Activated CD8-positive, alpha-beta memory T cell treated with anti-CD3 and anti-CD28 coated beads, Interleukin-2, amount 50 U/mL, for 4 hours (primary cell): Measurements from ENCODE around the gene LYZL1.
"Not testable (repeated sequence)": the region's sequence is repeated elsewhere in the genome, so short reads cannot be mapped to it uniquely, and the experiment has no call there.

Experiments
- DNase-seq: peaks from one replicate; pipeline ENCODE4 v3.0.0-alpha.2; 2020

Gene LYZL1

GRCh38 chr10:29343607-29344038, 54.8 kb downstream of the LYZL1 start:
- no peak for DNase-seq

DNA sequence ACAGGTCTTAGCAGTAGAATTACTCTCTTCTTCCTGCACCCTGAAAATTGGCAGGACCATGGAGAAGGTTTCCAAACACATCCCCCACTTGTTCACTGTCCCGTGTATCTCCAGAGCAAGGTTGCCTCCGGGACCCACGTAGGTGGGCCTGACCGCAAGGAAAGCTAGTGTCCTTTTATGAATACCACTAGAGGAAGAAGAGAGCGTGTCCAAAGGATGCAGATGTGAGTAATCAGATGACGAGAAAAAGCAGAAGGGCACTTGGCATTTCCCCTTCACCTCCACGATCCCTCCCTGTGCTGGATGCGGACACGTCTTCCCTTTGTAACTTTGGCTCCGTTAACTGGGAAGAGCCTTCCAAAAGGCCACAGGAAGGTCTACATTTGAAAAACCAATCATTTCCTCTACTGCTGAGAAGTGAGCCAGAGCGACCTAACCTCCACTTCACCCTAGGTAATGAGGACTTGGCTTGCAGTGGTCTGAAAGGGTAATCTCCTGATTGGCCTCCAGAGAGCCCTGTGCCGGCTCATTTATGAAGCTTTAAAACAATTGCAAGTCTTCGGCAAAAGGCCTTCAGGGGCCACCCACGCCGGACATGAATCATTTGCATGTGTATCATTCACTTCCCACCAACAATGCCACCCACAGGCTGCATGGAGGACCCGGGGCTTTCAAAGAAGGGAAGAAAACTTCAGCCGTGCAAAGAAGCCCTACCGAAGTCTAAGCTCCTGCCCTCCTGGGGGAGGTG, 55.4 kb downstream of the LYZL1 start:
- no peak for DNase-seq

- DNase-seq = no peak
Measured at GRCh38 chr10:29345144-29345909, 56.5 kb downstream of the LYZL1 start.

DNA sequence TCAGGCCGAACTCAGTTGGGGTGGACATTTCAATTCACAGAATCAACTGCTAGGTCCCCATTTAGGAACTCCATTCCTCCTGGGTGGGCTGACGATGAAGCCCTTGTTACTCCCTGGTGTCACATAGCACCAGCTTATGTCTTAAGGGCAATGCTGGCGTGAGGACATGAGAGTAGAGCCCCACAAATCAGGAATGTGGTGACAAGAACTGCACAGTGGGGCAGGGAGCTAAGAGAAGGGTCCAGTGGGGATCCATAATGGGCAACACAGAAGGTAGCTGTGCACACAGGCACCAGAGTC, 57.0 kb downstream of the LYZL1 start:
- no peak for DNase-seq

- no peak for DNase-seq
Measured at GRCh38 chr10:29346296-29347001, 57.6 kb downstream of the LYZL1 start.

DNA sequence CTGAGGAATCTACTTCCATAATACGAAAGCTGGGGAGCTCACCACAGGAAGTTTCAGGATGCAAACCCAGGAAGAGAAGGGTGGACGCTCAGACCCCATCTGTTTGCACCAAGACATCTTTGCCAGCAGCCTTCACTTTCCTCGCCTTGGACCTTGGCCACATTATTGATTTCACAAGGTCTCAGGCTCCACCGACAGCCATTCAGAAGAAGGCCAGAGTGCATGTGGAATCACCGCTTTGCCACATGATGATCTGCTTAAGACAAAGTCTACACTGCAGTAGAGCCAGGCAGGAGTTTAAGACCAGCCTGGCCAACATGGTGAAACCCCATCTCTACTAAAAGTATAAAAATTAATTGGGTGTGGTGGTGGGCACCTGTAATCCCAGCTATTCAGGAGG, 60.0 kb downstream of the LYZL1 start:
- no peak for DNase-seq

GRCh38 chr10:29353305-29353704, 64.4 kb downstream of the LYZL1 start:
- DNase-seq = no peak

DNA sequence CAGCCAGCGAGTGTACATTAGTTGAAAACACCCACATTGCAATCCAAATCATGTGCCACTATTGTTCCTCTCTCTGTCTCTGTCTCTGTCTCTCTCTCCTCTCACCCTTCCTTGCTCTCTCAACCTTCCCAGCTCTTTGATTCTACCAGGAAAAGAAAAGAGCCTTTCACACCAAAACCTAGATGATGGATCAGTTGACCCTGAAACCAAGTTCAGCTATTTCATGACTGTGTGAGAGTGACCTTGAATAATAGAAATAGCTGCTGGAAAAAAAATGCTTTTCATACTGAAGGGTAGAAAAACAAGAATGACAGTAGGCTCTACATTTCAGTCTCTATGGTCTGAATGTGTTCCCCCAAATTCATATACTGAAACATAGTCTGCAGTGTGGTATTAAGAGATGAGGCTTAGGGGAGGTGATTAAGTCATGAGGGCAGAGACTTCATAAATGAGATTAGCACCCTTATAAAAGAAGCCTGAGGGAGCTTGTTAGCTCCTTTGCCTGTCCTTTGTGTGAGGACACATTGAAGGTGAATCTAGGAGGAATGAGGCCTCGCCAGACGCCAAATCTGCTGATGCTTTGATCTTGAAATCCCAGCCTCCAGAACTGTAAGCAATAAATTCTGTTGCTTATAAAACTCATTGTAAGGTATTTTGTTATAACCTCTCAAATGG, 65.2 kb downstream of the LYZL1 start:
- DNase-seq = no peak

DNA sequence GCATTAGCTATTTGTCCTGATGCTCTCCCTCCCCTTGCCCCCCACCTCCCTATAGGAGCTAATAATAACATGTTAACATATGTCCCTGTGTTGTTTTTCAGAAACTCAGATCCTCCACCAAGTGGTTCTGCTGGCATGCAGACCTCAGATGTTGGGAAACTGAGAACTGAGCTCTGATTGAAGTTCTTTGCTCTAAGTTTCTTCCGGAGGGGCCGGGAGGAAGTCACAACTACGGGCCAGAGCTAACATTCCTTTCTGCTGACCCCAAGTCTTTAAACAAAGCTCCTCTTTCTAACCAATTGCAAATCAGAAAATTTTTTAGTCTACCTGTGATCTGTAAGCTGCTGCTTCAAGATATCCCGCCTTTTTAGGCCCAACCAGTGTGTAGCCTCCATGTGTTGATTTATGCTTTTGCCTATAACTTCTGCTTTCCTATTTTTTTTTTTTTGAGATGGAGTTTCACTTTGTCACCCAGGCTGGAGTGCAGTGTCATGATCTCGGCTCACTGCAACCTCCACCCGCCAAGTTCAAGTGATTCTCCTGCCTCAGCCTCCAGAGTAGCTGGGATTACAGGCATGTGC, 66.6 kb downstream of the LYZL1 start:
- no peak for DNase-seq

DNA sequence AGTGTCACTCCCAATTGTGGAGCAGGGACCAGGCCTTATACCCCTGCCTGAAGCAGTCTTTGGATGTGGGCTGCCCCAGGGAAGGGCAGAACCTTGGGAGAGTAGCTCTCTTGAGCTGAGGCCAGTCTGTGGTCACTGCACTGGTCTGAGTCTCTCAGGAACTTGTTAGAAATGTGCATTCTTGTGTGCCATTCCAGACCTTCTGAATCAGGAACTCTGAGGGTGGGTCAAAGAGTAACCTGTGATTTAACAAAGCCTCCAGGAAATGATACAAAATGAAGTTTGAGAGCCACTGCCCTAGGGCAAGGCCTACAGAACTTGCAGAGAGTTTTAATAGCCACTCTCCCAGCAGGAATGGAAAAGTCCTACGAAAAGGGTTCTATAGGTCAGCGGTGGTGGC, 68.1 kb downstream of the LYZL1 start:
- no peak for DNase-seq

GRCh38 chr10:29358010-29358616, 69.2 kb downstream of the LYZL1 start:
- DNase-seq = no peak

DNA sequence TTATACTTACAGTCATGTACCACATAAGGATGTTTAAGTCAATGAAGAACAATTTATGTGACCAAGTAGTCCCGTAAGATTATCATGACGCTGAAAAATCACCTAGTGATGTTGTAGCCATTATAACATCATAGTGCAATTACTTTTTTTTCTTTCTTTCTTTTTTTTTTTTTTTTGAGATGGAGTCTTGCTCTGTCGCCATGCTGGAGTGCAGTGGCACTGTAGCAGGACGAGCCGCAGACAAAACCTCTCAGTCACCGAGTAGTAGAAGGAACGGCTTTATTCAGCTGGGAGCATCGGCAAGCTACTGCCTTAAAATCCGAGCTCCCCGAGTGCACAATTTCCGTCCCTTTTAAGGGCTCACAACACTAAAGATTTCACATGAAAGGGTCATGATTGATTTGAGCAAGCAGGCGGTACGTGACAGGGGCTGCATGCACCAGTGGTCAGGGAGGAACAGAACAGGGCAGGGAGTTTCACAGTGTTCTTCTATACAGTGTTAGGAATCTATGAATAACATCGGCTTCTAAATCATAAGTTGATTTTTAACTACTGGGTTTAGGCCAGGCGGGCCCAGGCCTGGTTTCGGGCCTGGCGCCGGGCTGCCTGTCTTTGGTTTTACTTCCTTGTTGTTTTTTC, 71.5 kb downstream of the LYZL1 start:
- DNase-seq = not testable (repeated sequence)
